NB4 (cell line): ENCODE data around the gene SCNN1G.

ENCODE experiments used
- MAX ChIP-seq: IDR thresholded peaks from 2 replicates; pipeline ENCODE4 v1.6.1; 2011; ENCODE audit warnings: low read depth, low read length
- MYC ChIP-seq: IDR thresholded peaks from 2 replicates; pipeline ENCODE4 v1.6.1; 2011; ENCODE audit warnings: low read depth, low read length
- POLR2A ChIP-seq: IDR thresholded peaks from 2 replicates; pipeline ENCODE4 v1.6.1; 2011; ENCODE audit warnings: mild to moderate bottlenecking; ENCODE audit not compliant: insufficient read length; ENCODE audit errors: extremely low read depth
- TF ChIP-seq, protein P1 (sequence below): IDR thresholded peaks from one replicate; pipeline ENCODE4 v1.5.1; 2012; ENCODE audit warnings: low read depth, low read length

DNA sequence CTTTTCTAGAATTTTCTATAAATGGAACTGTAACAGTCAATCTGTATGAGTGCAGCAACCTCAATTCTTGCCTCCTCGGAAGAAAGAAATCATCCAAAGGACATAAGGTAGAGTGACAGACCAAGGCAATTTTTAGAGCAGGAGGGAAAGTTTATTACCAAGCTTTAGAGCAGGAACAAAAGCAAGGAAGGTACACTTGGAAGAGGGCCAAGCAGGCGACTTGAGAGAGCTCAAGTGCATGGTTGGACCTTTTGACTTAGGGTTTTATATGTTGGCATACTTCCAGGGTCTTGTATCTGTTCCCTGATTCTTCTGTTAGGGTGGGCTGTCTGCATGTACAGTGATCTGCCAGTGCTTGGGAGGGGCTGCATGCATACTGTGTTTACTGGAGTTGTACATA is 50.3 kb downstream of the SCNN1G start:
- TF ChIP-seq, protein P1, sequence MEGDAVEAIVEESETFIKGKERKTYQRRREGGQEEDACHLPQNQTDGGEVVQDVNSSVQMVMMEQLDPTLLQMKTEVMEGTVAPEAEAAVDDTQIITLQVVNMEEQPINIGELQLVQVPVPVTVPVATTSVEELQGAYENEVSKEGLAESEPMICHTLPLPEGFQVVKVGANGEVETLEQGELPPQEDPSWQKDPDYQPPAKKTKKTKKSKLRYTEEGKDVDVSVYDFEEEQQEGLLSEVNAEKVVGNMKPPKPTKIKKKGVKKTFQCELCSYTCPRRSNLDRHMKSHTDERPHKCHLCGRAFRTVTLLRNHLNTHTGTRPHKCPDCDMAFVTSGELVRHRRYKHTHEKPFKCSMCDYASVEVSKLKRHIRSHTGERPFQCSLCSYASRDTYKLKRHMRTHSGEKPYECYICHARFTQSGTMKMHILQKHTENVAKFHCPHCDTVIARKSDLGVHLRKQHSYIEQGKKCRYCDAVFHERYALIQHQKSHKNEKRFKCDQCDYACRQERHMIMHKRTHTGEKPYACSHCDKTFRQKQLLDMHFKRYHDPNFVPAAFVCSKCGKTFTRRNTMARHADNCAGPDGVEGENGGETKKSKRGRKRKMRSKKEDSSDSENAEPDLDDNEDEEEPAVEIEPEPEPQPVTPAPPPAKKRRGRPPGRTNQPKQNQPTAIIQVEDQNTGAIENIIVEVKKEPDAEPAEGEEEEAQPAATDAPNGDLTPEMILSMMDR, result no peak
- TF ChIP-seq POLR2A, result no peak
- no peak for TF ChIP-seq MYC
- no peak for TF ChIP-seq MAX
